Measurements from ENCODE around the gene PRAF2.

GRCh38 chrX:49108641-49109040 is 34.8 kb upstream of the PRAF2 start:
- TF ChIP-seq CTCF (IDR thresholded peaks at IDR 0.05; ENCODE audit: low read length) = no peak
- no peak for TF ChIP-seq EZH2phosphoT487 (IDR thresholded peaks at IDR 0.05; ENCODE audit: low read length)
